GM08714 (cell line): Measurements from ENCODE around the gene PPT1.

Experiments
- H3K4me3 ChIP-seq: fragments of 200-500 bp; sonication (Bioruptor generic); 2 replicates; pipeline ENCODE4 v1.5.1; 2014; ENCODE audit warnings: mild to moderate bottlenecking, low read length, inconsistent platforms
- ZNF274 ChIP-seq: IDR thresholded peaks from 2 replicates; pipeline ENCODE4 v1.6.1; 2012; ENCODE audit warnings: mild to moderate bottlenecking, low read depth, low read length

The PPT1 gene

GRCh38 chr1:40072142-40072541 is 24.9 kb downstream of the PPT1 start:
- H3K4me3 ChIP-seq = no peak overlapping the region
- TF ChIP-seq ZNF274 = no peak

- no peak for TF ChIP-seq ZNF274
- H3K4me3 ChIP-seq = no peak overlapping the region
Observed at GRCh38 chr1:40067851-40068250, 29.2 kb downstream of the PPT1 start.

GRCh38 chr1:40067023-40067422 is 30.0 kb downstream of the PPT1 start:
- no peak overlapping the region for H3K4me3 ChIP-seq
- TF ChIP-seq ZNF274 = no peak

GRCh38 chr1:40064797-40065499 is 32.1 kb downstream of the PPT1 start:
- TF ChIP-seq ZNF274 = no peak
- peak overlapping the region; percentile 1; the same call in 1 of the 2 replicates for H3K4me3 ChIP-seq

- no peak for TF ChIP-seq ZNF274
- H3K4me3 ChIP-seq = peak overlapping the region; percentile 66; the same call in 1 of the 2 replicates
Observed at GRCh38 chr1:40059960-40060750, 36.9 kb downstream of the PPT1 start.

GRCh38 chr1:40059338-40059959 is 37.6 kb downstream of the PPT1 start:
- TF ChIP-seq ZNF274 = no peak
- peak overlapping the region; percentile 66; the same call in 1 of the 2 replicates for H3K4me3 ChIP-seq

GRCh38 chr1:40058453-40059337 is 38.4 kb downstream of the PPT1 start:
- TF ChIP-seq ZNF274 = no peak
- H3K4me3 ChIP-seq = peak overlapping the region; percentile 54; the same call in 1 of the 2 replicates

GRCh38 chr1:40058097-40058452 is 39.0 kb downstream of the PPT1 start:
- H3K4me3 ChIP-seq = no peak overlapping the region; the same call in 1 of the 2 replicates
- no peak for TF ChIP-seq ZNF274

- no peak overlapping the region for H3K4me3 ChIP-seq
- TF ChIP-seq ZNF274 = no peak
Observed at GRCh38 chr1:40057310-40058030, 39.6 kb downstream of the PPT1 start.

GRCh38 chr1:40056519-40057309 is 40.3 kb downstream of the PPT1 start:
- no peak overlapping the region for H3K4me3 ChIP-seq

GRCh38 chr1:40053138-40053887 is 43.7 kb downstream of the PPT1 start:
- no peak overlapping the region for H3K4me3 ChIP-seq
- TF ChIP-seq ZNF274 = no peak

More at GRCh38 chr1:40056519-40057309, 40.3 kb downstream of the PPT1 start:
- TF ChIP-seq ZNF274 = no peak

- H3K4me3 ChIP-seq = no peak overlapping the region
- TF ChIP-seq ZNF274 = no peak
Observed at GRCh38 chr1:40050863-40051262, 46.2 kb downstream of the PPT1 start.
